WTC11 (cell line): ENCODE data around the gene DENND1B. TPM values are rescaled to one million over a fixed set of nuclear protein-coding genes. Genes with fewer than 3 reads are reported as not detected.

Experiments
- ATAC-seq: fragments of 200-7000 bp; cut with Tn5 transposase; 2 replicates; pipeline ENCODE4 v1.10.0; 2021; ENCODE audit warnings: mild to moderate bottlenecking, moderate library complexity
- CTCF ChIA-PET: fragments of 300-600 bp; sonication (Branson Sonifier 250); formaldehyde crosslinking; loops from one replicate; lab custom pipeline; 2021; ENCODE audit warnings: antibody characterized with exemption; lab: Charles Lee
- POLR2A ChIA-PET: fragments of 350-600 bp; sonication (Branson Sonifier 250); formaldehyde crosslinking; loops from one replicate; lab custom pipeline; 2021; ENCODE audit warnings: antibody characterized with exemption; lab: Charles Lee
- DNase-seq: peaks from one replicate; pipeline ENCODE4 v3.0.0; 2021; ENCODE audit warnings: low spot score
- H3K27ac Mint-ChIP-seq: 2 replicates; pipeline ENCODE4 v1.8.0; 2021; ENCODE audit warnings: mixed read lengths
- H3K27me3 Mint-ChIP-seq: 2 replicates; pipeline ENCODE4 v1.8.0; 2021; ENCODE audit warnings: low read depth, mild to moderate bottlenecking, moderate library complexity, mixed read lengths
- H3K36me3 Mint-ChIP-seq: 2 replicates; pipeline ENCODE4 v1.8.0; 2021; ENCODE audit warnings: mixed read lengths
- H3K4me1 Mint-ChIP-seq: 2 replicates; pipeline ENCODE4 v1.8.0; 2022; ENCODE audit warnings: mixed read lengths
- H3K4me3 Mint-ChIP-seq: 2 replicates; pipeline ENCODE4 v1.8.0; 2021; ENCODE audit warnings: mild to moderate bottlenecking, moderate library complexity, mixed read lengths
- H3K9me3 Mint-ChIP-seq: 2 replicates; pipeline ENCODE4 v1.8.0; 2021; ENCODE audit warnings: mixed read lengths
- AR ChIP-seq: fragments of 250-450 bp; sonication (Bioruptor Pico); IDR thresholded peaks from 2 replicates; pipeline ENCODE4 v1.9.0; 2021; ENCODE audit warnings: mild to moderate bottlenecking
- EMX1 ChIP-seq: fragments of 250-450 bp; sonication (Bioruptor Pico); IDR thresholded peaks from 2 replicates; pipeline ENCODE4 v1.8.0; 2021; ENCODE audit warnings: mild to moderate bottlenecking
- FOXP1 ChIP-seq: sonication (generic); formaldehyde crosslinking; IDR thresholded peaks from 2 replicates; pipeline ENCODE4 v1.8.0; 2022; ENCODE audit warnings: missing genetic modification reagents, mild to moderate bottlenecking, moderate library complexity, borderline replicate concordance
- IRF1 ChIP-seq: sonication (generic); formaldehyde crosslinking; IDR thresholded peaks from 2 replicates; pipeline ENCODE4 v1.8.0; 2023; ENCODE audit warnings: missing genetic modification reagents
- JUN ChIP-seq: sonication (generic); formaldehyde crosslinking; IDR thresholded peaks from 2 replicates; pipeline ENCODE4 v1.8.0; 2023; ENCODE audit warnings: mild to moderate bottlenecking, missing genetic modification reagents
- MXD4 ChIP-seq: fragments of 250-450 bp; sonication (Bioruptor Pico); IDR thresholded peaks from 2 replicates; pipeline ENCODE4 v1.8.0; 2021; ENCODE audit warnings: mild to moderate bottlenecking, moderate library complexity, borderline replicate concordance
- MYBL2 ChIP-seq: sonication (generic); formaldehyde crosslinking; IDR thresholded peaks from 2 replicates; pipeline ENCODE4 v1.8.1; 2023; ENCODE audit warnings: mild to moderate bottlenecking, moderate library complexity, missing genetic modification reagents
- PRDM15 ChIP-seq: sonication (generic); formaldehyde crosslinking; IDR thresholded peaks from 2 replicates; pipeline ENCODE4 v1.8.0; 2022; ENCODE audit warnings: missing genetic modification reagents
- RORB ChIP-seq: fragments of 250-450 bp; sonication (Bioruptor Pico); IDR thresholded peaks from 2 replicates; pipeline ENCODE4 v1.9.0; 2021; ENCODE audit warnings: mild to moderate bottlenecking
- TCF7 ChIP-seq: sonication (generic); formaldehyde crosslinking; IDR thresholded peaks from 2 replicates; pipeline ENCODE4 v1.8.0; 2022; ENCODE audit warnings: mild to moderate bottlenecking, low read depth, missing genetic modification reagents, moderate library complexity
- USF2 ChIP-seq: sonication (generic); formaldehyde crosslinking; IDR thresholded peaks from 2 replicates; pipeline ENCODE4 v1.8.1; 2023; ENCODE audit warnings: mild to moderate bottlenecking, missing genetic modification reagents, moderate library complexity
- ZNF317 ChIP-seq: sonication (generic); formaldehyde crosslinking; IDR thresholded peaks from 2 replicates; pipeline ENCODE4 v1.8.1; 2023; ENCODE audit warnings: low read depth, mild to moderate bottlenecking, moderate library complexity, missing genetic modification reagents, borderline replicate concordance
- ZNF416 ChIP-seq: fragments of 250-450 bp; sonication (Bioruptor Pico); IDR thresholded peaks from 2 replicates; pipeline ENCODE4 v1.9.0; 2021; ENCODE audit warnings: mild to moderate bottlenecking, inconsistent platforms
- ZNF423 ChIP-seq: fragments of 250-450 bp; sonication (Bioruptor Pico); IDR thresholded peaks from 2 replicates; pipeline ENCODE4 v2.1.2; 2022; ENCODE audit warnings: mild to moderate bottlenecking, moderate library complexity
- total RNA-seq: library from RNA; stranded (reverse); gene quantifications from 3 replicates; pipeline ENCODE4 v1.2.3, GENCODE V29; 2021
- TF ChIP-seq, protein P1 (sequence below): sonication (generic); formaldehyde crosslinking; IDR thresholded peaks from 2 replicates; pipeline ENCODE4 v1.8.0; 2022; ENCODE audit warnings: mild to moderate bottlenecking, missing genetic modification reagents
- TF ChIP-seq, protein P2 (sequence below): fragments of 250-450 bp; sonication (Bioruptor Pico); IDR thresholded peaks from 2 replicates; pipeline ENCODE4 v1.9.0; 2021; ENCODE audit warnings: mild to moderate bottlenecking
- TF ChIP-seq, protein P3 (sequence below): sonication (generic); formaldehyde crosslinking; IDR thresholded peaks from 2 replicates; pipeline ENCODE4 v1.8.1; 2023; ENCODE audit warnings: mild to moderate bottlenecking, missing genetic modification reagents, moderate library complexity
- TF ChIP-seq, protein P4 (sequence below): sonication (generic); formaldehyde crosslinking; IDR thresholded peaks from 2 replicates; pipeline ENCODE4 v1.8.1; 2023; ENCODE audit warnings: mild to moderate bottlenecking, moderate library complexity, missing genetic modification reagents

The DENND1B gene
- total RNA-seq, 1 experiment from 2014 or later = 4.3 TPM

- TF ChIP-seq PRDM15 (CRISPR knock-in tag) = no peak
Observed at GRCh38 chr1:197781968-197782721, 6.9 kb upstream of the DENND1B start (continued).

DNA sequence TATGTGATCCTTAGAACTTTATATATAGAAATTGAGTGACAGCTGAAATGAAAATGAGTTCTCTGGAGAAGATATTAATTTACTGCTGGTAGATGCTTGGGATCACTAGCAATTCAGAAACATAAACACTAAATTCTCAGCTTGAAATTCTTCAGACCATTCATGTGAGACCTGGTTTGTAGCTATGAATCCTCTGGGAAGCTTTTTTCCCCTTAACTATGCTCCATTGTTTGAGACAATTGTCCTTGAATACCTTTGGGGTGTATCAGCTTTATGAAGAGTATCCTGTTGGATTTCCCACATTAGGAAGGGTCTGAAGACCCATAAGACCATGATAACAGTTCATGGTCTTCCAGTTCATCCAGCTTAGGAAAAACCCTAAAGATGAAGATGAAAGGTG lies 4.6 kb upstream of the DENND1B start:
- ATAC-seq (no peak), DNase-seq (no peak)
- H3K27me3 Mint-ChIP-seq = peaks cover 5% of the 10 kb centered on the region
- H3K4me1 Mint-ChIP-seq = peaks cover 9% of the 10 kb centered on the region
- H3K9me3 Mint-ChIP-seq = peaks cover 9% of the 10 kb centered on the region
- TF ChIP-seq ZNF423 (CRISPR knock-in tag) = no peak
- no peak for TF ChIP-seq MYBL2 (CRISPR knock-in tag)
- TF ChIP-seq USF2 (CRISPR knock-in tag) = no peak
- no peak for TF ChIP-seq JUN
- TF ChIP-seq, protein P1, sequence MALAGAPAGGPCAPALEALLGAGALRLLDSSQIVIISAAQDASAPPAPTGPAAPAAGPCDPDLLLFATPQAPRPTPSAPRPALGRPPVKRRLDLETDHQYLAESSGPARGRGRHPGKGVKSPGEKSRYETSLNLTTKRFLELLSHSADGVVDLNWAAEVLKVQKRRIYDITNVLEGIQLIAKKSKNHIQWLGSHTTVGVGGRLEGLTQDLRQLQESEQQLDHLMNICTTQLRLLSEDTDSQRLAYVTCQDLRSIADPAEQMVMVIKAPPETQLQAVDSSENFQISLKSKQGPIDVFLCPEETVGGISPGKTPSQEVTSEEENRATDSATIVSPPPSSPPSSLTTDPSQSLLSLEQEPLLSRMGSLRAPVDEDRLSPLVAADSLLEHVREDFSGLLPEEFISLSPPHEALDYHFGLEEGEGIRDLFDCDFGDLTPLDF (CRISPR knock-in tag) = no peak
- TF ChIP-seq, protein P2, sequence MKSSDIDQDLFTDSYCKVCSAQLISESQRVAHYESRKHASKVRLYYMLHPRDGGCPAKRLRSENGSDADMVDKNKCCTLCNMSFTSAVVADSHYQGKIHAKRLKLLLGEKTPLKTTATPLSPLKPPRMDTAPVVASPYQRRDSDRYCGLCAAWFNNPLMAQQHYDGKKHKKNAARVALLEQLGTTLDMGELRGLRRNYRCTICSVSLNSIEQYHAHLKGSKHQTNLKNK = no peak
- no peak for TF ChIP-seq ZNF416 (CRISPR knock-in tag)
- TF ChIP-seq ZNF317 = no peak
- no peak for TF ChIP-seq AR (CRISPR knock-in tag)
- TF ChIP-seq TCF7 = no peak
- TF ChIP-seq EMX1 (CRISPR knock-in tag) = no peak
- TF ChIP-seq, protein P3, sequence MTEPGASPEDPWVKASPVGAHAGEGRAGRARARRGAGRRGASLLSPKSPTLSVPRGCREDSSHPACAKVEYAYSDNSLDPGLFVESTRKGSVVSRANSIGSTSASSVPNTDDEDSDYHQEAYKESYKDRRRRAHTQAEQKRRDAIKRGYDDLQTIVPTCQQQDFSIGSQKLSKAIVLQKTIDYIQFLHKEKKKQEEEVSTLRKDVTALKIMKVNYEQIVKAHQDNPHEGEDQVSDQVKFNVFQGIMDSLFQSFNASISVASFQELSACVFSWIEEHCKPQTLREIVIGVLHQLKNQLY (CRISPR knock-in tag) = no peak
- TF ChIP-seq FOXP1 = no peak
- TF ChIP-seq IRF1 (CRISPR knock-in tag) = no peak
- TF ChIP-seq, protein P4, sequence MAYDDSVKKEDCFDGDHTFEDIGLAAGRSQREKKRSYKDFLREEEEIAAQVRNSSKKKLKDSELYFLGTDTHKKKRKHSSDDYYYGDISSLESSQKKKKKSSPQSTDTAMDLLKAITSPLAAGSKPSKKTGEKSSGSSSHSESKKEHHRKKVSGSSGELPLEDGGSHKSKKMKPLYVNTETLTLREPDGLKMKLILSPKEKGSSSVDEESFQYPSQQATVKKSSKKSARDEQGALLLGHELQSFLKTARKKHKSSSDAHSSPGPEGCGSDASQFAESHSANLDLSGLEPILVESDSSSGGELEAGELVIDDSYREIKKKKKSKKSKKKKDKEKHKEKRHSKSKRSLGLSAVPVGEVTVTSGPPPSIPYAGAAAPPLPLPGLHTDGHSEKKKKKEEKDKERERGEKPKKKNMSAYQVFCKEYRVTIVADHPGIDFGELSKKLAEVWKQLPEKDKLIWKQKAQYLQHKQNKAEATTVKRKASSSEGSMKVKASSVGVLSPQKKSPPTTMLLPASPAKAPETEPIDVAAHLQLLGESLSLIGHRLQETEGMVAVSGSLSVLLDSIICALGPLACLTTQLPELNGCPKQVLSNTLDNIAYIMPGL (CRISPR knock-in tag) = no peak
- no peak for TF ChIP-seq MXD4 (CRISPR knock-in tag)
- no peak for TF ChIP-seq RORB
- no peak overlapping the region for H3K27ac Mint-ChIP-seq
- no peak overlapping the region for H3K4me3 Mint-ChIP-seq
- H3K36me3 Mint-ChIP-seq = no peaks in the 10 kb centered on the region
- ChIA-PET CTCF (no interaction called here), POLR2A (interaction anchor here (0.7 kb wide), 1 partner anchor 159 kb away, joined by 6 read pairs; no protein-coding TSS in a partner anchor)
